Pulmonary artery endothelial cell (primary cell): ENCODE results near the gene GPC4. TPM values are rescaled to one million over a fixed set of nuclear protein-coding genes. Genes with fewer than 3 reads are reported as not detected.

Experiments used
- DNase-seq: peaks from one replicate; pipeline ENCODE4 v3.0.0-alpha.2; 2011; ENCODE audit warnings: low read depth, low spot score
- total RNA-seq: library from RNA; depleted of rRNA; stranded (reverse); fragments of >200 nt; gene quantifications from 2 replicates; pipeline ENCODE4 v1.2.3, GENCODE V29; 2014

The GPC4 gene
- total RNA-seq, result not detected in 2 replicates

- DNase-seq, result no peak
Observed at GRCh38 chrX:133415276-133416105, at the start of gene GPC4. TSS of gene GPC4 (minus strand) at chrX:133415489. CDS start at chrX:133414965, 524 bp downstream.

- no peak for DNase-seq
Observed at GRCh38 chrX:133461231-133461630, 45.9 kb upstream of the GPC4 start.

GRCh38 chrX:133454924-133455323 is 39.6 kb upstream of the GPC4 start:
- DNase-seq, result no peak

GRCh38 chrX:133454491-133454914 is 39.2 kb upstream of the GPC4 start:
- DNase-seq, result no peak

GRCh38 chrX:133448512-133449076 is 33.3 kb upstream of the GPC4 start:
- DNase-seq, result no peak

- no peak for DNase-seq
Observed at GRCh38 chrX:133444952-133445831, 29.9 kb upstream of the GPC4 start.

GRCh38 chrX:133444196-133444595 is 28.9 kb upstream of the GPC4 start:
- DNase-seq, result no peak

GRCh38 chrX:133440797-133441163 is 25.5 kb upstream of the GPC4 start:
- DNase-seq, result no peak

GRCh38 chrX:133440081-133440796 is 24.9 kb upstream of the GPC4 start:
- DNase-seq, result no peak

- no peak for DNase-seq
Observed at GRCh38 chrX:133437766-133438165, 22.5 kb upstream of the GPC4 start.

GRCh38 chrX:133437356-133437755 is 22.1 kb upstream of the GPC4 start:
- DNase-seq, result no peak

GRCh38 chrX:133435544-133436124 is 20.3 kb upstream of the GPC4 start:
- no peak for DNase-seq

GRCh38 chrX:133434197-133434820 is 19.0 kb upstream of the GPC4 start:
- DNase-seq, result no peak

- no peak for DNase-seq
Observed at GRCh38 chrX:133419911-133420310, 4.6 kb upstream of the GPC4 start.

- DNase-seq, result no peak
Observed at GRCh38 chrX:133418588-133418987, 3.3 kb upstream of the GPC4 start.

- DNase-seq, result no peak
Observed at GRCh38 chrX:133417364-133417763, 2.1 kb upstream of the GPC4 start.

GRCh38 chrX:133414406-133415275 is 648 bp downstream of the GPC4 start:
- no peak for DNase-seq

GRCh38 chrX:133413218-133413925 is 1.9 kb downstream of the GPC4 start:
- DNase-seq, result no peak

GRCh38 chrX:133412665-133413064 is 2.6 kb downstream of the GPC4 start:
- DNase-seq, result no peak
